ENCODE measurements around the gene ZDHHC11B.
"Not testable (repeated sequence)": the region's sequence is repeated elsewhere in the genome, so short reads cannot be mapped to it uniquely, and the experiment has no call there.

GRCh38 chr5:774304-774703 is 10.2 kb downstream of the ZDHHC11B start:
- TF ChIP-seq POLR2A, CTCF (IDR thresholded peaks at IDR 0.05): not testable (repeated sequence)
